A549 treated with AZD9567 at 1 μM for 4 hours (cell line): ENCODE results near the gene CTNNA1. TPM values are rescaled to one million over a fixed set of nuclear protein-coding genes. Genes with fewer than 3 reads are reported as not detected.

ENCODE experiments used
- total RNA-seq: library from RNA; stranded (reverse); fragments of 200-300 nt; extraction: Qiagen RNA extraction; gene quantifications from 5 replicates; pipeline ENCODE4 v1.2.3, GENCODE V29; 2022; ENCODE audit not compliant: insufficient read depth

CTNNA1 gene
- 183 to 242 TPM (median 192 TPM) in 5 replicates for total RNA-seq

DNA sequence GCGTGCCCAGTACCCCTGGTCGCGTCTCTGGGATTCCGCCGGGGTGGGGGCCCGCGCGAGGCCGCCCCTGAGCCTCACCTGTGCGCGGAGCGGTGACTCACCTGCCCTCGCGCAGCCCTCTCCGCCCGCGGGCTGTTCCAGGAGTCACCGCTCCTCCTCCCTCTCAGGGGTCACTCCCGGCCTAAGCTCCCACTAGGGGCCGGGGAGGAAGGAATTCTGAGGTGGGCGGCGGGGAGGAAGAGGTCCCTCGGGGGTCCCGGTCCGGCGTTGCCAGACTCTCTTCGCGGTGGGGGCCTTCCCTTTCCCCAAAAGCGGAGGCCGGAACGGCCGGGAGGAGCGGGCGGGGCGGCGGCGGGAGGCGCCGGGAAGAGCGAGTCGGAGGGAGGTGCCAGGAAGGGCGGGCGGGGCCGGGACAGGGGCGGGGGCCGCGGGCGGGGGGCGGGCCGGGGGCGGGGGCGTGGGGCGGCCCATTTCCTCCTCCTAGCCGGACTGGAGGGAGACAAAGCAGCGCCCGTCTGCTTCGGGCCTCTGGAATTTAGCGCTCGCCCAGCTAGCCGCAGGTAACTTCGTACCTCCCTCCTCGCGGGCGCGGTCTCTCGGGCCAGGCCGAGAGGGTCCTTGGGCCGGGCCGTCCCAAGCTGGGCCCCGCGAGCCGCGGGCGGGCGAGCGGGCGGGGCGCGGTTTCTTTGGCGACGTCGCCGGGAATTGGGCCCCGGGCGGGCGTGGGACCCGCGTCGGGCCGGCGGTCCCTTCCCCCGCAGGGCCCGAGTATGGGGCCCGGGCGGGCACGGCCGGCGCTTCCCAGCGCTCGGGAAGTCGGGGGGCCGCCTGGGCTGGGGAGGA lies at the start of gene CTNNA1:
CTNNA1 (plus strand) TSS at position 475 of the 843 bp plus-strand sequence. CDS start 28,500 bp downstream, outside the sequence.

GRCh38 chr5:138874771-138875551 lies 121.7 kb downstream of the CTNNA1 start, which contains the start of gene LRRTM2:
LRRTM2 (minus strand) TSS chr5:138875335; CDS start chr5:138874911, 424 bp downstream.

Other genes starting within 250 kb of the CTNNA1 start
- gene ETF1, start 210.2 kb upstream of the CTNNA1 start, total RNA-seq, result 118 to 150 TPM (median 128 TPM) in 5 replicates
- gene HSPA9, start 178.0 kb upstream of the CTNNA1 start, total RNA-seq, result 321 to 383 TPM (median 325 TPM) in 5 replicates
- gene LRRTM2, start 121.9 kb downstream of the CTNNA1 start, total RNA-seq, result not detected in 5 replicates